ENCODE results near the gene GPR84. TPM values are rescaled to one million over a fixed set of nuclear protein-coding genes. Genes with fewer than 3 reads are reported as not detected.

Gene GPR84
- total RNA-seq, 1 donor from 2014 or later: 0.22 TPM

DNA sequence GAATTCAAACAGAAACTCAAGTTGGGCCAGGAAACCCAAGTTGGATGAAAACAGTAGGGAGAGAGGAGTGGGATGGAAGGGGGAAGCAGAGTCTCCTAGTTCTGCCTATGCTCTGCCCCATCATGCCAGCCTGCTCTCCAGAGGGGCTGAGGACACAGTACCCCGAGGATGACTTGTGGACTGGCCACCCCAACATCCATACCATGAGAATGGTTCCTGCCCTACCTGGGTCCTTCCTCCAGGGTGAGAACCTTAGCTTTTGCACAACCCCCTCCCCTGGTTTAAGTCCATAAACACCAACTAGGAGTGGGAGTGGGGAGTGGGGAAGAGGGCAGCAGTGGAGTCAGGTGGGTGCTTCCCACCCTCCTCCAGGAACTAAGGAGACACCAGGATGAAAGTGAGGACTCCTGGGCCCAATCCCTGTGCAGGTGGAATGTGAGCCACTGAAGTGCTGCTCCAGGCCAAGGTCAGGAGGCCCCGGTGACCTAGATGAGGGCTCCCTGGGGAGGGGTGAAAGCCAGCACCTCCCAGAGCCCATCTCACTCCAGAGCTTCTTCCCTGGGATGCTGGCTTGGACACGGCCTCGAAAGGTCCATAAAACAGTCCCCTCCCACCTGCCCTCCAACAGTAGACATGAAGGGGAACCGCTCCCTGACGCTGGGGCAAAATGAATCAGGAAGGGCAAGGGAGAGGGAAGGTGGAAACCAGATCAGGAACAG, 13.7 kb upstream of the GPR84 start:
- intact Hi-C loops (cut with DNase I): no loop called here
- DNase-seq (ENCODE audit: missing footprints) (no peak), ATAC-seq (no peak)

DNA sequence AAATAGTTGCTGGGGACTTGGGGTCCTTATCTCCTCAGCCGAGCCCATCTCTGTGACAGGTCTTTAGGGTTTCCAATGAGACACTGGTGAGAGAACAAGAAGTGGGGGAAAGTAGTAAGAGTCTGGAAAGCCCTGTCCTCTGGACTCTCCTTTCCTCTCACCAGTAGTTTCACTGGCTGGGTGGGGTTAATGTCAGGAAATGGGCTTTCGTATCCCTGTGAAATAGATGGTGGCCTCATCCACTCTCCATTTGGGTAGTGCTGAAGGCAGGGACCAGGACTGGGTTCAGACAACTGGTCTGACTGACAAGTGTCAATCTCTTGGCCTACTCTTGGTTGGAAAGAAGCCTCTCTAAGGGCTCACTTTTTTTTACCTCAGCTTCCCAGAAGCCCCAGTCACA, 12.7 kb upstream of the GPR84 start:
- DNase-seq (ENCODE audit: missing footprints) (no peak), ATAC-seq (no peak)
- intact Hi-C loops (cut with DNase I): no loop called here

DNA sequence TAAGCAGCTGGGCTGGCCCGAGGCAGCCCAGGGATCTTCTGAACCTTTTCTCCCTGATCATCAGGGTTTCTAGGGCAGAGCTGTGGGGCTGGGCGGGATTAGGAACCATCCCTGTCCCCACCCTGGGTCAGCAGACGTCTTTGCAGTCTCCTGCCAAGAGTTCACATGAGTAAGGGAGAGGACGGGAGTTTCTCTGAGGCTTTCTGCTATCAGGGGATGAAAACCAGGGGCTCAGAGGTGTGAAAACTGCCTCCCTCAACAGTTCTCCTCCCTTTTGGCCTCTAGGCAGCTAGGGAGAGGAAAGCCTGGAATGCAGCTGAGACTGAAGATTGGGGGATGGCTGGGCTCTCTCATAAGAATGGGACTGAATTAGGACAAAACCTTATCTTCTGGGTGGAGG, 12.3 kb upstream of the GPR84 start:
- intact Hi-C loops (cut with DNase I): no loop called here
- ATAC-seq: peak; percentile 22
- no peak for DNase-seq (ENCODE audit: missing footprints)

DNA sequence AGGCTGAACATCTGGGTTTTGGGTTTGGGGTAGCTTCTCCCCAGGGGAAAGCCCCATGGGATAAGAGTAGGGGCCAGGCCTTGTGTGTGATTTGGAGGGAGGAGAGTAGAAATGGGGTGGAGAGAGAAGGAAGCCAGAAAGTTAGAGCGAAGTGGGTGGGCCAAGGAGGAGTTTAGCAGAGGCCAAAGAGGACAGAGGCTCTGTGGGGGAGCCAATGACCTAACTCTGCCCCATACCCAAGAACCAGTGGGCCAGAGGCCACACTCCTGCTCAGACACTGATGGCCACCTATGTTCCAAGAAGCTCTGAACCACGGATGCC, 10.9 kb upstream of the GPR84 start:
- DNase-seq (ENCODE audit: missing footprints) (no peak), ATAC-seq (no peak)
- intact Hi-C loops (cut with DNase I): no loop called here

DNA sequence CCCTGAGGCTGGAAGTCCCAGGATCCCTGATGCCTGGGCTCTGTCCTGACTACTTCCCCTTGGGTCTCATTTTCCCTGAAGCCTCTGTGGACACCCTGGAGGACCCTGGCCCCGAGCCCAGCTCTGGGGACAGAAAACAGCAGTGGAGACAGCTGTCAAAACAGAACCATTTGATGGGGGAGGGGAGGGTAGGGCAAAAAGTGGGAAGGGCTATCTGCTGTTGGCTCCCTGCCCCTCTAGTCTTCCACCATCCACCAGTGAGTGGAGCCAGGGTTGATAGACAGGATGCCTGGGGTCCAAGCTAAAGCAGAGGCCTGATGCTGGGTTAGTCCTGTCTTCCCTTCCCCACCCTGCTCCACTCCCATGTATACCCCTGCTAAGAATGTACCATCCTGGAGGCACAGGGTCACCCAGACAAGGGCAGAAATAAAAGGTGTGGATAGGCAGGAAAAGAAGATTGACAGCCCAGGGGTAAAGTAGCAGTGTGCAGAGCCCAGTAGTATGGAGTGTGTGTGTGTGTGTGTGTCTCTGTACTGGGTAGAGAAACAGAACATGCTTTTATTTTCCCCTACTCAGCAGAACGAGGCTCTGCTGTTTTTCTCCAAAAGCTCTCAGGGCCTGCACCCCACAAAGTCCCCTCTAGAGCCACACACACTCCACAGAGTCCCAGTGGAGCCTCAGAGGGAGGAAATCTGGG, 10.4 kb upstream of the GPR84 start:
- ATAC-seq (no peak), DNase-seq (ENCODE audit: missing footprints) (no peak)
- intact Hi-C loops (cut with DNase I): no loop called here

DNA sequence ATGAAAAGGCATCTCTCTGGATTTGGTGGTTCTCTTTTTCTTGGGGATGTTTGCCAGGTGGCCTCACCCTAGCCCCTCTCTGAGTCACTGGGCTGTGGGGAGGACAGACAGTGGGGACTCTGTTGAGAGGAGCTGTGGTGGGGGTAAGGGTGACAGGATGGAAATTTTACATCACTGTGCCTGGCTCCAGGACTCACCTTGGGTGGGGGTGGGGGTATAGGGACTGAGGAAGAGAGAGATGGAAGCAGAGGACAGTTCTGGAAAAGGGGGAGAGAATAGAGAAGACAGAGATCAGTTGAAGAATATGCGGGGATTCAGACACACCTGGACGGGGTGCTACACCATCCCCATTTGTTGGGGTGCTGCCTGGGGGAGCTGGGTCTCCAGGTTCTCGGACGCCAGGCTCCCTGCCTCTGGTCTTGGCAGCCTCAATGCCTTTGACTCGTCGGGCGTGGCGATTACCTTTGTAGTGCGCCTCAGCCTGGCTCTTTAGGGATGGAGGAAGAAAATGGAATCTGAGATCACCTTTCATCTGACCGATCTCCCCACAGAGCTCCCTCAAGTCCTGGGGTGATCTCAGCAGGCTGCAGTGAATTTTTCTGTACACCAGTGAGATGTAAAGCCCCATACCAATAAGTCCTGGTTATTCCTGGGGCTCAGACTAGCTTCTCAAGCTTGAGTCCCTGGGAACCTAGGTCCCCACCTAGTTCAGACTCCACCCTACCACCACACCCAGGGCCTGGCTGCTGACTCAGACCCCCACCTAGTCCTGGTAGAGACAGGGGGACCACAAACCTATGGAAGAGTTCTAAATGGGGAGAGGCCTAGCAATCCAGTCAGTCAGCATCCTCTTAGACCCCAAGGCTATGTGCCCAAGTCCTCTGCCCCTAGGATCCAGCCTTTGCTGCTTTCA, 9.6 kb upstream of the GPR84 start:
- DNase-seq (ENCODE audit: missing footprints): no peak
- no peak for ATAC-seq
- intact Hi-C loops (cut with DNase I): no loop called here

DNA sequence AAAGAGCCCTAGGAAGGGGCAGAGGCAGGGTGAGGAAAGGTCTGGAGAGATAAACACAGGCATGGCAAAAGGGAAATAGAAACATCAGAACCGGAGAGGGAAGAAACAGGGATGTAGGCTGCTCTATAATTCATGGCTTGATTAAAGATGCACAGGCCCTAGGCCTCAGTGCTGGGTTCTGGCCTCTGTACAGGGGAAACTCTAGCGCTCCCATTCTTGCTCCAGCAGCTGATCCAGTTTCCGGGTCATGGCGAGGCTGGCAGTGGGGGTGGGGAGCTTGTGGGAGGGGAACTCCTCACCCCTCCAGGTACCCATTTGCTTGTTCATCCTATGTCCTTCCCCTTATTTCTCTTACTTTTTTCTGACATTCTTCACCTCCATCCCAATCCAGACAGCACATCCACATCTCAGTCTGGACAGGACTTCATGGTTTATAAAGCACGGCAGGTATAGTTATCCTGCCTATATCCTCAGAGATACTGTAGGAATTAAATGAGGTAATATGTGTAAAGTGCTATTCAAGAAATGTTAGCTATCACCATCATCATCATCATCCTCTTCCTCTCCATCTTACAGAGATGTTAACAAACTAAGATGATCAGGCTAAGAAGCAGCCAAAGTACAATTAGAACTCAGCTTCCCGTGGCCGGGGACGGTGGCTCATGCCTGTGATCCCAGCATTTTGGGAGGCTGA, 8.0 kb upstream of the GPR84 start:
- intact Hi-C loops (cut with DNase I): no loop called here
- ATAC-seq: no peak
- no peak for DNase-seq (ENCODE audit: missing footprints)

DNA sequence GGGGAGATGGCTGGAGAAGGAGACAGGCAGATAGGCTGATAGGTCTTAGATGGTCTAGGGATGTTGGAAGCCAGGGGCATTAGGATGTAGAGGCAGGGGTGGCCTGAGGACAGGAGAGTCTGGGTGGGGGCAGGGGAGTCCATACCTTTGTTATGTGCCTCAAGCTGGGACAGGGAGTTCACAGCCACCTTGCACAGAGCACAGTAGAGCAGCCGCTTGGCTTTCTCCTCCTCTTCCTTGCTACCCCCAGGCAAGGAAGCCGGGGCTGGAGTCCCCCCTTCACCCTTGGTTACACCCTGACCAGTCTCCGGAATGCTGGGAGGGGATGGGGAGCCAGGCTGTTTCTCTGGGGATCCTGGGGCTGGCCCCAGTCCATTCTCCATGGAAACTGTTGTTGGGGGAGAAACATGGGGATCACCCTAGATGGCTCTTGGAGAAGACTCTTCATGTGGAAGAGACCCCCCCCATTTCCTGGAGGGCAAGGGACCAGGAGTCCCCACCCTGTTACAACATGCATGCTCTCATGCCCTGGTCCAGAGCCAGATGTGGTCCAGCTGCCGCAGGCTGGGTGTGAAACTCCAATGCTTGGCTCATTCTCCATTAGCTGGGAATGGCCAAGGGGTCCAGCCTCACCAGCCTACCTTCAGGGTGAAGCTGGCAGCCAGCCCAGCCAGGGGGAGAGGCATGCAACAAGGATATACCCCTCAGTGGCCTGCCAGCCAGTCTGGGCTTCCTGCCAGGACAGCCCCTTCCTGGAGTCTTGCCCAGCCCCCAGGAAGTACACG, 7.2 kb upstream of the GPR84 start:
- ATAC-seq (peak; percentile 30), DNase-seq (ENCODE audit: missing footprints) (peak; percentile 82)
- intact Hi-C loops (cut with DNase I): no loop called here

DNA sequence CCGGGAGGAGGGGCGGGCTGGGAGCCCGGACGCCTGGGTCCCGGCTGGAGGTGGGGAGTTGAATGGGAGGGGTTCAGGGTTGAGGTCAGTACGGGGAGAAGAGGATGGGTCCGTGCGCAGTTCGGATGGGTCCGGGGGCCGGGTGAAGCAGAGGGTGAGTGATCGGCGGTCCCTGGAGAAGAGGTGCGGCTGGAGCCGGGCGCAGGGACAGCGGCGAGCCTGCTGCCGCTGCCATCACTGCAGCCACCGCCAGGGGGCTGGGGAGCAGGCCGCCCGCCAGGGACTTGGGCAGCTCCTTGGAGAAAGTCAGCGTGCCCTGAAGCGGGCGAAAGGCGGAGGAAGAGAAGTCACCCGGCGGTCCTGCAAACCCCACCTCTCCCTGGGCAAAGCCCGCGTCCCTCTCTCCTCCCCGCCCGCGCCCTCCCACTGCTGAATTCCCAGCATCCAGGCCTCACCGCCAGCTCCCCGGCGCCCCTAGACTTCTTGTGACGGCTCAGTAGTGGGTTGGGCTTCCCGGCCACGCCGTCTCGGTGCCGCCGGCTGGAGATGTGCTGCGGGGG, 6.0 kb upstream of the GPR84 start:
- peak; percentile 88 for DNase-seq (ENCODE audit: missing footprints)
- intact Hi-C loops (cut with DNase I): no loop called here
- peak; percentile 58 for ATAC-seq

DNA sequence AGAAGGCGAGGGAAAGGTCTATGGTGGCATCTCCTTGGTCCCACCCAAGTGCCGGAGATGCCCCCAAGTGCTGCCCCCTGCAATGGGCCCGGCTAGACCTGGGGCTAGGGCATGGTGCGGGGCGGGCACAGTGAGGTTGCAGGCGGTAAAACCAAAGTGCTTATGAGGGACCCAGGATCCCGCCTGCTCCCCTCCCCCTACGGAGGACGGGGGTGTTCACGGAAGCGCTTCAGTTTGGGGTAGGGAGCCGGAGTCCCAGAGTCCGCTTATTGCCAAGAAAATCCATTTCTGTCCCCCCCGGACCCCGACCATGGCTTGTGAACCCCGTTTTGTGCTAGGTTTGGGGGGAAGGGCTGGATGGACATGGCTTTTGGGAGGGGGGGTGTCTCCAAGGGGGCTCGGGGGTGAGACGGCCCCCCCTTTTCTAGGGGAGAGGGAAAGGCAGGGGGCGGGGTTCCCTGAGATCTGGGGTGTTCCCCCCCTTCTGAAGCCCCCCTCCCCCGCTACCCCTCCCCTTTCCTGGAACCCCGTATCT, 5.4 kb upstream of the GPR84 start:
- no peak for DNase-seq (ENCODE audit: missing footprints)
- ATAC-seq: no peak
- intact Hi-C loops (cut with DNase I): loop anchor here (5.0 to 10.0 kb wide), 2 partner anchors 87 to 365 kb away; partner anchors contain the start of genes CBX5, HNRNPA1, HOXC8 and HOXC9

DNA sequence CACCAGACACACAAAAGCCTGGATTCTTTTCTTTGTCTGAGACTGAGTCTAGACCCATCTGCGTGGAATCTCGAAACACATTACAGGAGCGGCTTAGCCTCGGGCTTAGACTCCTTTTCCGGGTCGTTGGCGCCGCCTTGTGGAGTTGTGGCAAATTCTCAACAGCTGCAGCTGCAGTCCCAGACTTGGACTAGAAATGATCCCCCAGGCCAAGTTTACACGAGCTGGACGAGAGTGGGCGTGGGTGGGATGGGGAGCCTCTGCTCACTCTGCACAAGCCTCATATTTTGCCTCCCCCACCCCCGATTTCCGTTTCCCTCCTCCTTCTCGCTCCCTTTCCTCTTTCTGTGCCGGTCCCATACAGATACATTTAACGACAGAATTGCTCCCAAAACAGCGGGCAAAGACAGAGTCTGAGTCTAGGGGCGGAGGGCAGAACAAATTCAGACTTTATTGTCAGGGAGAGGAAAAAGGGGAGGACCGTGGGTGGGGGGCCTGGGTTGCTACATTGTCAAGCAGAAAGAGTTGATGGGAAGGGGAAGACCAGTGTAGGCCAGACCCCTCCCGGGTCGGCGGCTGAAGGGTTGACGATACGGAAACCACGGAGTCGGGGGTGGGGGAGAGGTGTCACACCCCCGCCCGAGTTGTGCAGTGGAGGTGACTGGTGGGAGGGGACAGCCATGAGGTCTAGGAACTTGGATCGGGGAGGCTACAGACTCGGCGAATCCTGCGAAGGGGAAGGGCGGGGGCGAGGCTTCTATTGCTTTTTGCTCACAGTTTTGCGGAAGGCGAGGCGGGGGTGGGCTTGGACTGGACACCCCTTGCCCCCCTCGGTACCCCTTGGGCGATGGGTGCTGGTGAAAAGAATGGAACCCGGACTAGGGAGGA, 4.7 kb upstream of the GPR84 start:
- intact Hi-C loops (cut with DNase I): loop anchor here (1.0 to 10.0 kb wide), 3 partner anchors 10 to 364 kb away; partner anchors contain the start of genes CBX5, HNRNPA1, HOXC8 and HOXC9
- DNase-seq (ENCODE audit: missing footprints) (peak; percentile 94), ATAC-seq (peak; percentile 62)

DNA sequence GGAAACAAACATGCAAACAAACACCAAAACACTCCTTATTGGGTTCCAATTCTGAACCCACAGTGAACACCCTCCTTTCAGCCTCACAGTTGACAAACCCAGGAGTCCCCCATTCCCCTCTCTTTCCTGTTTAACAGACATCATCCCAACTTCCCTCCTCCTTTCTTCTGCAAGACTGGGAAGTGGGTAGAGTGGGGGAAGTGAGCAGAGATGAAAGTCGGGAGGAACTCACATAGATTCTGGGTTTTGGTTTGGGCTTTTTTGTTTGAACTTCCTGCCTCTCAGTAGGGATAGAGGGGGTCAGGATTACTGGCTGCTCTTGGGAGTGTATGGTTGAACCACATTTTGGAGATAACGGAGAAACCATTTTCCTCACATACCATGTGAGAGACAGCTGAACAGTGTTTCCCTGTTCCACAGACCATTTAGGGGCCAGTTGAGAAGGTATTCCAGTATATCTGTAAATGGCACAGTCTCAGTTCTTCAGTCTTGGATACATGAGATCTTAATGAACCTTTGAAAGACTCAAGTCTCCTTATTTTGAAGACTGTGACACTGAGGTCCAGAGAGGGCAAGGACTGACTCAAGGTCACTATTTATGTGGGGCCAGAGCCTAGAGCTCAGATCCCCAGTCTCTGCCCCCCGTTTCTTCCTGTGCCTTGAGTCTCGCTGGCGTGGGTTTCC, 3.9 kb upstream of the GPR84 start:
- intact Hi-C loops (cut with DNase I): loop anchor here (1.0 to 10.0 kb wide), 3 partner anchors 11 to 363 kb away; partner anchors contain the start of genes CBX5, HNRNPA1, HOXC8 and HOXC9
- no peak for DNase-seq (ENCODE audit: missing footprints)
- no peak for ATAC-seq

DNA sequence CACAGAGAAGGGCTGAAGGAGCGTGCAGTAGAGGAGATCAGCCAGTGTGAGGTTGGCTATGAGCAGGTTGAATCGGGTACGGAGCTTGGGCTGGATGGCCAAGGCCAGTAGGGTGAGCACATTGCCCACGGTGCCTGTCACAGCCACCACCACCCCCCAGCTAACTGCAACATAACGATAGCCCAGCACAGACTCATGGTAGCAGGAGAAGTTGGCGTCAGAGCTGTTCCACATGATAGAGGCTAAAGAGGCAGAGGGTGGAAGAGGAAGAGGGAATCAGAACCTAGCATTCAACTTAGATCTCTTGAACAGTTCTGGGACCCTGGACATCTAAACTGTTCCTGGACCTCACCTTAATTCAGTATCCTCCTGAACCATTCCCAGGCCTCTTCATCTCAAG, 668 bp downstream of the GPR84 start:
- DNase-seq (ENCODE audit: missing footprints): no peak

DNA sequence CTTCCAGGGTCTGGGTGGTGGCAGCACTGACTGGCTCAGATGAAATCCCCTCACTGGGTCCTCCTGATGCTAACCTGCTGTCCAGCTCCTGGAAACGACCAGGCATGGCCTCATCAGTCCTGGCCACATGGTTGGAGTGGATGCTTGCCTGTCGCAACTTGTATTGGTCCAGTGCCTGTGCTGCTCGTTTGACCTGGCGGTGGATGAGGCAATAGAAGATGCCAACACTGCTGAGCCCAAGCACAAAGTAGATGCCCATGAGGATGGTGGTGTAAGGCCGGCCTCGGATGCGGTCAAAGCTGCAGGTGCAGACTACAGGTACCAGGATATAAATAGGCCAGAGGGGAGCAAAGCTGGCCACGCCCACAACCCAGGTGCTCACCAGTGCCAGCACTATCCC, 1.2 kb downstream of the GPR84 start:
- intact Hi-C loops (cut with DNase I): loop anchor here (10.0 kb wide), 1 partner anchor 358 kb away; the partner anchor contains the start of genes HOXC8 and HOXC9
- ATAC-seq (no peak), DNase-seq (ENCODE audit: missing footprints) (no peak)

More for the DNA sequence above, 668 bp downstream of the GPR84 start:
- ATAC-seq: no peak
- intact Hi-C loops (cut with DNase I): loop anchor here (10.0 kb wide), 1 partner anchor 359 kb away; the partner anchor contains the start of genes HOXC8 and HOXC9

DNA sequence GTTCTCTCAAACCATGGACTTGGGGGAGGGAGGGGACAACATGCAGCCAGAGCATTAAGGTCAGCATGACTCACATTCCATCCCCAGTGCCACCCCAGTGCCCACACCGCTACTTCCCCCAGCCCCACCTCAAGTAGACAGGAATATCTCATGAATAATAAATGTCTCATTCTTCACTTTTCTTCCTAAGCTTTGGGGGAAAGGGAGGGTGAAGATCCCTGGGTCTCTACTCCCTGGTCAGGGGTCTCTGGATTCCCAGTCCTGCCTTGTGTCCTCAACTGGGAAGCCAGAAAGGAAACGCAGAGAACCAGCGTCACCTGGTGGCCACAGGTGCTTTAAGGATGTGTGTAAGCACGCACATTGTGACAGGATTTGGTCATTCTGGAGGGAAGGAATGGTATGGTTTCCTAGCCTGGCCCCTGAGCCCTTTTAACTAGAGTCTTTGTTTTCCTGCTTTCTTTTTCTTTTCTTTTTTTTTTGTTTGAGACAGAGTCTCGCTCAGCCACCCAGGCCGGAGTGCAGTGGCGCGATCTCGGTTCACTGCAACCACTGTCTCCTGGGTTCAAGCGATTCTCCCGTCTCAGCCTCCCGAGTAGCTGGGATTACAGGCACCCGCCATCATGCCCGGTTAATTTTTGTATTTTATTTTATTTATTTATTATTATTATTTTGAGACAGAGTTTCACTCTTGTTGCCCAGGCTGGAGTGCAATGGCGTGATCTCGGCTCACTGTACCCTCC, 3.4 kb downstream of the GPR84 start:
- intact Hi-C loops (cut with DNase I): loop anchor here (2.0 to 10.0 kb wide), 2 partner anchors 66 to 356 kb away; partner anchors contain the start of genes HOXC8 and HOXC9
- ATAC-seq: no peak
- DNase-seq (ENCODE audit: missing footprints): peak; percentile 86
